ENCODE results near the gene SIRPD.

- TF ChIP-seq CTCF (IDR thresholded peaks at IDR 0.05; ENCODE audit: low read depth, low read length) (peak; percentile 81), EZH2phosphoT487 (IDR thresholded peaks at IDR 0.05; ENCODE audit: low read depth) (no peak)
Observed at GRCh38 chr20:1509237-1509636, 48.3 kb downstream of the SIRPD start.
